ENCODE measurements around the gene COQ3. TPM values are rescaled to one million over a fixed set of nuclear protein-coding genes. Genes with fewer than 3 reads are reported as not detected.

The COQ3 gene
- total RNA-seq, 3 donors from 2014 or later: 8.9 to 12.6 (median 9.5) TPM

DNA sequence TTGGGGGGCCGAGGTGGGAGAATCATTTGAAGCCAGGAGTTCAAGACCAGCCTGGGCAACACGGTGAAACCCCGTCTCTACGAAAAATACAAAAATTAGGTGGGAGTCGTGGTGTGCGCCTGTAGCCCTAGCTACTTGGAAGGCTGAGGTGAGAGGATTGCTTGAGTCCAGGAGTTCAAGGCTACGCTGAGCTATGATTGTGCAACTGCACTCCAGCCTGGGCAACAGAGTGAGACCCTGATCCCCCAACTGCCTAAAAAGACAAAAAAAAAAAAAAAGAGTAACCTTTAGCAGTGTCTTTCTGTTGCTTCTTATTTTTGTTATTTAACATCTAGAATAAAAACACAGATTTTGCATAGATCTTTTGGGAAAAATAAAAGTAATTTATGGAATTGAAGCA is 13.1 kb upstream of the COQ3 start:
- Histone ChIP-seq H3K4me1 (ENCODE audit: low read depth) (no peaks in the 10 kb centered on the region), H3K4me3 (no peak overlapping the region), H3K36me3 (ENCODE audit: low read depth) (peaks cover 13% of the 10 kb centered on the region), H3K9me3 (no peaks in the 10 kb centered on the region)
- ATAC-seq (no peak), DNase-seq (no peak)
- TF ChIP-seq, protein P1, sequence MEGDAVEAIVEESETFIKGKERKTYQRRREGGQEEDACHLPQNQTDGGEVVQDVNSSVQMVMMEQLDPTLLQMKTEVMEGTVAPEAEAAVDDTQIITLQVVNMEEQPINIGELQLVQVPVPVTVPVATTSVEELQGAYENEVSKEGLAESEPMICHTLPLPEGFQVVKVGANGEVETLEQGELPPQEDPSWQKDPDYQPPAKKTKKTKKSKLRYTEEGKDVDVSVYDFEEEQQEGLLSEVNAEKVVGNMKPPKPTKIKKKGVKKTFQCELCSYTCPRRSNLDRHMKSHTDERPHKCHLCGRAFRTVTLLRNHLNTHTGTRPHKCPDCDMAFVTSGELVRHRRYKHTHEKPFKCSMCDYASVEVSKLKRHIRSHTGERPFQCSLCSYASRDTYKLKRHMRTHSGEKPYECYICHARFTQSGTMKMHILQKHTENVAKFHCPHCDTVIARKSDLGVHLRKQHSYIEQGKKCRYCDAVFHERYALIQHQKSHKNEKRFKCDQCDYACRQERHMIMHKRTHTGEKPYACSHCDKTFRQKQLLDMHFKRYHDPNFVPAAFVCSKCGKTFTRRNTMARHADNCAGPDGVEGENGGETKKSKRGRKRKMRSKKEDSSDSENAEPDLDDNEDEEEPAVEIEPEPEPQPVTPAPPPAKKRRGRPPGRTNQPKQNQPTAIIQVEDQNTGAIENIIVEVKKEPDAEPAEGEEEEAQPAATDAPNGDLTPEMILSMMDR (IDR thresholded peaks at IDR 0.05): no peak
- intact Hi-C loops (cut with DNase I, micrococcal nuclease): no loop called here

DNA sequence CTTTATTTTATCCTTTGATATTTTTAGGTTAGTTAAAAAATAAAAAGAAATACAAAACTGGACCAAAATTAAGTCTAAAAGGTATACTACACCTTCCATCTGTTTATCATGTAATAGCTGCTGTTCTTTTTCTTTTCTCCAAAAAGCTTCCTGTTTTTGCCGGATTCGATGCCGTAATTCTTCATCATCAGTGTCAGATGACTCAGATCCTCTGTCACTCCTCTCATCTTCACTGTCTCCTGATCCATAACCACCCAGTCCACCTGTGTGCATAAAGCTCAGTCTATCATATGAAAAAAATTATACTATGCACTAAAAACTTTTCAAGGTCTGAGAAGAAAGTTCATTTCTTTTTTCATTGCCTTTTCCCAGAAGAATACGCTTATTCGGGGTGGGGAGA is 8.5 kb upstream of the COQ3 start:
- Histone ChIP-seq H3K9me3 (no peaks in the 10 kb centered on the region), H3K4me3 (no peak overlapping the region), H3K36me3 (ENCODE audit: low read depth) (peaks cover 15% of the 10 kb centered on the region), H3K4me1 (ENCODE audit: low read depth) (no peaks in the 10 kb centered on the region)
- intact Hi-C loops (cut with DNase I, micrococcal nuclease): no loop called here
- no peak for ATAC-seq
- TF ChIP-seq, protein P1 (IDR thresholded peaks at IDR 0.05): no peak
- no peak for DNase-seq

DNA sequence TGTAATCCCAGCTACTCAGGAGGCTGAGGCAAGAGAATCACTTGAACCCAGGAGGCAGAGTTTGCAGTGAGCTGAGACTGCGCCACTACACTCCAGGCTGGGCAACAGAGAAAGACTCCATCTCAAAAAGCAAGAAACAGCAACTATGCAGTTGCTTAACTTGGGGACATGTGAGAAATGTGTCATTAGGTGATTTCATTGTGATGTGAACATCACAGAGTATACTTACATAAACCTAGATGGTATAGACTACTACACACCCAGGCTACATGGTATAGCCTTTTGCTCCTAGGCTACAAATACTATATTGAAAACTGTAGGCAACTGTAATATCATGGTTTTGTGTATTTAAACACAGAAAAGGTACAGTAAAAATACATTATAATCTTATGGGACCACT is 3.3 kb upstream of the COQ3 start:
- intact Hi-C loops (cut with DNase I, micrococcal nuclease): no loop called here
- no peak overlapping the region for H3K4me3 ChIP-seq
- peaks cover 5% of the 10 kb centered on the region for H3K36me3 ChIP-seq (ENCODE audit: low read depth)
- H3K9me3 ChIP-seq: no peaks in the 10 kb centered on the region
- no peak for ATAC-seq
- no peak for DNase-seq
- TF ChIP-seq, protein P1 (IDR thresholded peaks at IDR 0.05): no peak
- H3K4me1 ChIP-seq (ENCODE audit: low read depth): no peaks in the 10 kb centered on the region

DNA sequence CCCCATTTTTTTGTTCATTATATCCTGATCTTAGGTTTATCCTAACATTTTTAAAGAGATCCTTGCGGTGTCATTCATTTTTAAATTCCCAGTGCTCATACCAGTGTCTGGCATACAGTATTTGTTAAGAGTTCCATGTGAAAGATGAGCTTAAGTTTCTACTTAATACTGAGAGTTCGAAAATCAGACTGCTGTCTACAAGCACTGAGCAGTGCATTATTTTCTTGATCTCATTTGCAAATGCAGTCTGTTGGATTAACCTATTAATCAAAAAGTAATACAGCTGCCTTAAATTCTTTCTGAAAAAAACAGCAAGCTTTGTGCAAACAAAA is 663 bp downstream of the COQ3 start:
- DNase-seq (no peak), ATAC-seq (no peak)
- Histone ChIP-seq H3K4me1 (ENCODE audit: low read depth) (no peaks in the 10 kb centered on the region), H3K9me3 (no peaks in the 10 kb centered on the region), H3K36me3 (ENCODE audit: low read depth) (no peaks in the 10 kb centered on the region), H3K4me3 (peak overlapping the region; percentile 54)
- TF ChIP-seq, protein P1 (IDR thresholded peaks at IDR 0.05): no peak
- intact Hi-C loops (cut with DNase I, micrococcal nuclease): no loop called here

DNA sequence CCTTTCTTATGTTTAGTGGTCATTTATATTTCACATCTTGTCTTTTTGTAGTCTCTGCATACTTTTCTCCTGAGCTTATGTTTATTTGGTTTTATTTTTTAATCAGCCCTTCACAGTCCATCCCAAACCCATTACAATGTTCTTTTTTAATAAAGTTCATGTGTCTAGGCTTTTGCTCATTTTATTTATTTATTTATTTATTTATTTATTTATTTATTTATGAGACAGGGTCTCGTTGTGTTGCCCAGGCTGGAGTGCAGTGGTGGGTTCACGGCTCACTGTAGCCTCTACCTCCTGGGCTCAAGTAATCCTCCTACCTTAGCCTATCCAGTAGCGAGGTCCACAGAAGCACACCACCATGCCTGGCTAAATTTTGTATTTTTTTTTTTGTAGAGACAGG is 3.1 kb downstream of the COQ3 start:
- intact Hi-C loops (cut with DNase I, micrococcal nuclease): no loop called here
- Histone ChIP-seq H3K4me3 (no peak overlapping the region), H3K4me1 (ENCODE audit: low read depth) (no peaks in the 10 kb centered on the region), H3K36me3 (ENCODE audit: low read depth) (no peaks in the 10 kb centered on the region), H3K9me3 (no peaks in the 10 kb centered on the region)
- ATAC-seq (no peak), DNase-seq (no peak)
- TF ChIP-seq, protein P1 (IDR thresholded peaks at IDR 0.05): no peak

DNA sequence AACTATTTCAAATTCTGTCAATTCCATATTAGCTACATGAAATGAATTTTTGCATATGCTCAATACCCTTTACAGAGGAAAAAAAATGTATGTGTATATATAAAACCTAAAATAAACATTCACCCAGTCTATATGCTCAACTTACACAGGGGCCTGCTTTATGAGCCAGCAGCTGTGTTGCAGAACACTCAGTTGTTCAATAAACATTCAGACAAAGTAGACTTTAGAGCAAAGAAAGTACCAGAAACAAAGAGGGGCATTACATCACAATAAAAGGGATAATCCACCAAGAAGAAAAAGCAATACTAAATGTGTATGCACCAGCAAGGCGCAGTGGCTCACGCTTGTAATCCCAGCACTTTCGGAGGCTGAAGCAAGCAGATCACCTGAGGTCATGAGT is 9.5 kb downstream of the COQ3 start:
- intact Hi-C loops (cut with DNase I, micrococcal nuclease): no loop called here
- DNase-seq (no peak), ATAC-seq (no peak)
- Histone ChIP-seq H3K36me3 (ENCODE audit: low read depth) (no peaks in the 10 kb centered on the region), H3K4me3 (no peak overlapping the region), H3K4me1 (ENCODE audit: low read depth) (no peaks in the 10 kb centered on the region), H3K9me3 (no peaks in the 10 kb centered on the region)
- TF ChIP-seq, protein P1 (IDR thresholded peaks at IDR 0.05): no peak

All from mucosa of descending colon (tissue), 3 donors.